Activated T-cell treated with anti-CD3 and anti-CD28 coated beads, Interleukin-2, amount 50 U/mL, for 48 hours (primary cell): Measurements from ENCODE around the gene TEAD2.
"Not testable (repeated sequence)": the region's sequence is repeated elsewhere in the genome, so short reads cannot be mapped to it uniquely, and the experiment has no call there.

Experiments
- DNase-seq, 2 experiments: peaks; one replicate each; pipeline ENCODE4 v3.0.0-alpha.2; 2020

The TEAD2 gene

GRCh38 chr19:49331187-49331586, 31.0 kb downstream of the TEAD2 start:
- not testable (repeated sequence) for DNase-seq

- DNase-seq: no peak
Observed at GRCh38 chr19:49328741-49329140, 33.5 kb downstream of the TEAD2 start.

GRCh38 chr19:49327878-49328544, 34.2 kb downstream of the TEAD2 start:
- peak; percentile 62 to 65 for DNase-seq

- DNase-seq: no peak
Observed at GRCh38 chr19:49326165-49326704, 36.0 kb downstream of the TEAD2 start.

- DNase-seq: not testable (repeated sequence)
Observed at GRCh38 chr19:49325756-49326155, 36.5 kb downstream of the TEAD2 start.

- DNase-seq: no peak
Observed at GRCh38 chr19:49324801-49325576, 37.2 kb downstream of the TEAD2 start, which contains the start of gene SLC6A16. TSS of gene SLC6A16 (minus strand) at chr19:49325191. CDS start at chr19:49311347, 13,844 bp downstream.

- no peak for DNase-seq
Observed at GRCh38 chr19:49318296-49318695, 43.9 kb downstream of the TEAD2 start.

- no peak for DNase-seq
Observed at GRCh38 chr19:49316284-49316683, 45.9 kb downstream of the TEAD2 start.

- DNase-seq: no peak
Observed at GRCh38 chr19:49315111-49315510, 47.1 kb downstream of the TEAD2 start.

GRCh38 chr19:49309087-49309486, 53.1 kb downstream of the TEAD2 start:
- no peak for DNase-seq

- not testable (repeated sequence) for DNase-seq
Observed at GRCh38 chr19:49306734-49307133, 55.5 kb downstream of the TEAD2 start.

- no peak for DNase-seq
Observed at GRCh38 chr19:49301866-49302252, 60.4 kb downstream of the TEAD2 start.

GRCh38 chr19:49301165-49301865, 60.9 kb downstream of the TEAD2 start:
- peak; percentile 86 to 89 for DNase-seq

- DNase-seq: not testable (repeated sequence)
Observed at GRCh38 chr19:49298653-49299052, 63.6 kb downstream of the TEAD2 start.

- no peak for DNase-seq
Observed at GRCh38 chr19:49297403-49297802, 64.8 kb downstream of the TEAD2 start.

- no peak for DNase-seq
Observed at GRCh38 chr19:49295208-49295880, 66.9 kb downstream of the TEAD2 start.

- DNase-seq: no peak
Observed at GRCh38 chr19:49294401-49294800, 67.8 kb downstream of the TEAD2 start.
